GM21786 (cell line): Measurements from ENCODE around the gene SSR4.

Source experiments
- ATAC-seq: cut with Tn5 transposase; IDR thresholded peaks from one replicate; pipeline ENCODE4 v1.9.1; 2021; ENCODE audit not compliant: unreplicated experiment

SSR4 gene

GRCh38 chrX:153769158-153769864, 25.2 kb upstream of the SSR4 start:
- no peak for ATAC-seq

DNA sequence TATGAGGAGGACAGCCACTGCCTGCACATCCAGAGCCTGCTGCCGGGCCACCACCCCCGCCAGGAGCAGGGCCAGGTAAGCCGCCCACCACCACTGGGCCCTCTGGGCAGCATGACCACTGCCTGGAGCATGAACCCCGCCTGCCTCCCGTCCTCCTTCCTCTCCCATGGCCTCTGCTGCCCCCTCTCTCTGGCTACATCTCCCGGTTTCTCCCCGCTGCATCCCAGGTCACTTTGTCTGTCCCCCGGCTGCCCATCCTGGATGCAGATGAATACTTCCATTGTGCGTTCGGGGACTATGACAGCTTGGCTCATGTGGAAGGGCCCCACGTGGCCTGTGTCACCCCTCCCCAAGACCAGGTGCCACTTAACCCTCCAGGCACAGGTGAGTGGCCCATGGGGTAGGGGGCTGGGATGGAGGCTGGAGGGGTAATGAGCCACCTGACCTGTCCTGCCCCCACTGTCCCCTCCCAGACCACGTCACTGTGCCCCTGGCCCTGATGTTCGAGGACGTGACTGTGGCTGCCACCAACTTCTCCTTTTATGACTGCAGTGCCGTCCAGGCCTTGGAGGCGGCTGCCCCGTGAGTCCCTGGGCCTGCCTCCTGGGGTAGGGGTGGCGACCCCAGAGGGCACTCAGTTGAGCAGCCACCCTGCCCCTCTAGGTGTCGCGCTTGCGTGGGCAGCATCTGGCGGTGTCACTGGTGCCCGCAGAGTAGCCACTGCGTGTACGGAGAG, 24.4 kb upstream of the SSR4 start:
- no peak for ATAC-seq

DNA sequence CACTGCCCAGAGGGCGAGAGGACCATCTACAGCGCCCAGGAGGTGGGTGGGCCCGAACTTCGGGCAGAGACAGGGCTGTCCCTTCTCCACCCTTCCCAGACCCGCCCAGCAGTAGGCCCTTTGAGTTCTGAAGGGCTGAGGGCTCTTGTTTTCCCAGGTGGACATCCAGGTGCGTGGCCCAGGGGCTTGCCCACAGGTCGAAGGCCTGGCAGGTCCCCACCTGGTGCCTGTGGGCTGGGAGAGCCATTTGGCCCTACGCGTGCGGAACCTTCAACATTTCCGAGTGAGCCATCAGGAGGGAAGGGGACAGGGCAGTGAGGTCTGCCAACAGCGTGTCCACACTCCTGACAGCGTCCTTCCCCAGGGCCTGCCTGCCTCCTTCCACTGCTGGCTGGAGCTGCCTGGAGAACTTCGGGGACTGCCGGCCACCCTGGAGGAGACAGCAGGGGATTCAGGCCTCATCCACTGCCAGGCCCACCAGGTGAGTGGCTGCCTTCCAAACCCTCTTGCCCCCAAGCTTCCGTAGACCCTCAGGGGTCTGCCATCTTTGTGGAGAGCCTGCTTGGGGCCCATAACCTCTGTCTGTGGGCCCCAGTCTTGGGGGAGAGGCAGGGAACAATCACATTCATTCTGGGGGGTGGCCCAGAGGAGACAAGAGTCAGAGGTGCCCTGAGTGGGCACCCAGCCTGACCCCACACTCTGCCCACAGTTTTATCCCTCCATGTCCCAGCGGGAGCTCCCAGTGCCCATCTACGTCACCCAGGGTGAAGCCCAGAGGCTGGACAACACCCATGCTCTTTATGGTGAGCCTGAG, 23.7 kb upstream of the SSR4 start:
- ATAC-seq = no peak

DNA sequence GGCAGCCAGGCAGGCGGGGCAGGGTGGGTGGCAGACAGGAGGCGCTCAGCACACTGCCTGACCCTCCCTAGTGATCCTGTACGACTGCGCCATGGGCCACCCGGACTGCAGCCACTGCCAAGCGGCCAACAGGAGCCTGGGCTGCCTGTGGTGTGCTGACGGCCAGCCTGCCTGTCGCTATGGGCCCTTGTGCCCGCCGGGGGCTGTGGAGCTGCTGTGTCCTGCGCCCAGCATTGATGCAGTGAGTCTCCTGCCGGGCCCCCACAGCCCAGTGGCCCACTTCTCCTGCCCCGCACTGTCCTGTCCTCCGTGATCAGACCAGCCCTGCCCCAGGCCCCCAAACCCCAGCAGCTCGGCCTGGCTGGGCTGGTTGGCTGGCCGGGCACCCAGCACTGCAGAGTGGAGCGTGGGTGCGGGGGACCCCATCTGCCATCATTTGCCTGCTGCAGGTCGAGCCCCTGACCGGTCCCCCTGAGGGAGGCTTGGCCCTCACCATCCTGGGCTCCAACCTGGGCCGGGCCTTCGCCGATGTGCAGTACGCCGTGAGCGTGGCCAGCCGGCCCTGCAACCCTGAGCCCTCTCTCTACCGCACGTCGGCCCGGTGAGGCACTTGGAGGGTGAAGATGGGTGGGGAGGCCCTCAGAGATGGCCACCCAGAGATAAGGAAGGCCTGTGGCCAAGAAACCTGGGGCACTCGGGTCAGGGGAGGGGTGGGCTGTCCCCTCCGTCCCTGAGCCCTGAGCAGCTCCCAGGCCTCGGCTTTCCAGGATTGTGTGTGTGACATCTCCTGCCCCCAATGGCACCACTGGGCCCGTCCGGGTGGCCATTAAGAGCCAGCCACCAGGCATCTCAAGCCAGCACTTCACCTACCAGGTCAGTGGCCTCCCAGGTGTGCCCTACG, 22.8 kb upstream of the SSR4 start:
- ATAC-seq = no peak

DNA sequence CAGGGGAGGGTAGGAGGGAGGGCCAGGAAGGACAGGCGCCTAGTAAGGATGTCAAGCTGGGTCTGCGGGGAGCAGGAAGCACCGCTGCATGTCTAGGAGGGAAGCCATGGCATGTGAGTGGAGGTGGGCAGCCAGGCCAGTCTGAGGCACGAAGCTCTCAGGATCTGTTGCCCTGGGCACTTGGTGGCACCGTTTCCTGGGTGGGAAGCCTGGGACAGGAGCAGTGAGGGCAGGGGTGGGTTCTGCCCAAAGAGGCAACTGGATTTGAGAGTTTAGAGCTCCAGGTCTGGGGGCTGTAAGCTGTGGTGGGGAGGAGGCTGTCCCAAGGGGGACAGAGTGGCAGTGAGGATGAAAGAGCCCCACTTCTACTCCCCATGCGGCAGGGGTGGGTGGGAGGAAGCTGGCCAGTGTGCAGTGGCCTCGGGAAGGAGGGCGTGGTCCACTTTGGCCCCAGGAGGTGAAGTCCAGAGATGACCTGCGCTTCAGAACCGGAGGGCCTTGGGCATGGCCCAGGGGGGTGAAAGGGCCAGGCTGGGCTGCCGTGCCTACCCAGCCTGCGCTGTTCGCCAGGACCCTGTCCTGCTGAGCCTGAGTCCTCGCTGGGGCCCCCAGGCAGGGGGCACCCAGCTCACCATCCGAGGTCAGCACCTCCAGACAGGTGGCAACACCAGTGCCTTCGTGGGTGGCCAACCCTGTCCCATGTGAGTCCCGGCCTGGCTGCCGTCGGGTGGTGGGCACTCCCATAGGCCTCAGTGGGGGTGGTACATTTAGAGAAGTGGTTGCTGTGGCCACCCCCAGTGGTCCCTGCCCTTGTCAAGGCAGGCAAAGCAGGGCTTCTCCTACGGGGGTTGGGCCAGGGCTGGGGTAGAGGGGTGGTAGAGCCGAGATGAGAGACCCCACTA, 21.9 kb upstream of the SSR4 start:
- ATAC-seq = no peak

GRCh38 chrX:153773218-153773611, 21.3 kb upstream of the SSR4 start:
- no peak for ATAC-seq

DNA sequence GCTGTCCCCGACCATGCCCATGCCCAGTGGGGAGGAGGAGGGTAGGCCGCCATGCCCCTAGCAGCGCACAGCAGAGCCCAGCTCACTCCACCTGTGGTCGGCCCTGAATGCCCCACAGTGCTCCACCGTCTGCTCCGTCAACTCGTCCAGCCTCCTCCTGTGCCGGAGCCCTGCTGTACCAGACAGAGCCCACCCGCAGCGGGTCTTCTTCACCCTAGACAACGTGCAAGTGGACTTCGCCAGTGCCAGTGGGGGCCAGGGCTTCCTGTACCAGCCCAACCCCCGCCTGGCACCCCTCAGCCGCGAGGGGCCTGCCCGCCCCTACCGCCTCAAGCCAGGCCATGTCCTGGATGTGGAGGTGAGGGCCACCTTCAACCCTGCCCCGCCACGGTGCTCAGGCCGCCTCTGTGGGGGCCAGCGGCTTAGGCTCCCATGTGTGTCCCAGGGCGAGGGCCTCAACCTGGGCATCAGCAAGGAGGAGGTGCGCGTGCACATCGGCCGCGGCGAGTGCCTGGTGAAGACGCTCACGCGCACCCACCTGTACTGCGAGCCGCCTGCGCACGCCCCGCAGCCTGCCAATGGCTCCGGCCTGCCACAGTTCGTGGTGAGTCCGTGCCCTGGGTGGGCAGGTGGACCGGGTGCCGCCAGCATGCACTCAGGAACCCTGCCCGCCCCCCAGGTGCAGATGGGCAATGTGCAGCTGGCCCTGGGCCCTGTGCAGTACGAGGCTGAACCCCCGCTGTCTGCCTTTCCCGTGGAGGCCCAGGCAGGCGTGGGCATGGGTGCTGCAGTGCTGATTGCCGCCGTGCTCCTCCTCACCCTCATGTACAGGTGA, 20.5 kb upstream of the SSR4 start:
- ATAC-seq = no peak

DNA sequence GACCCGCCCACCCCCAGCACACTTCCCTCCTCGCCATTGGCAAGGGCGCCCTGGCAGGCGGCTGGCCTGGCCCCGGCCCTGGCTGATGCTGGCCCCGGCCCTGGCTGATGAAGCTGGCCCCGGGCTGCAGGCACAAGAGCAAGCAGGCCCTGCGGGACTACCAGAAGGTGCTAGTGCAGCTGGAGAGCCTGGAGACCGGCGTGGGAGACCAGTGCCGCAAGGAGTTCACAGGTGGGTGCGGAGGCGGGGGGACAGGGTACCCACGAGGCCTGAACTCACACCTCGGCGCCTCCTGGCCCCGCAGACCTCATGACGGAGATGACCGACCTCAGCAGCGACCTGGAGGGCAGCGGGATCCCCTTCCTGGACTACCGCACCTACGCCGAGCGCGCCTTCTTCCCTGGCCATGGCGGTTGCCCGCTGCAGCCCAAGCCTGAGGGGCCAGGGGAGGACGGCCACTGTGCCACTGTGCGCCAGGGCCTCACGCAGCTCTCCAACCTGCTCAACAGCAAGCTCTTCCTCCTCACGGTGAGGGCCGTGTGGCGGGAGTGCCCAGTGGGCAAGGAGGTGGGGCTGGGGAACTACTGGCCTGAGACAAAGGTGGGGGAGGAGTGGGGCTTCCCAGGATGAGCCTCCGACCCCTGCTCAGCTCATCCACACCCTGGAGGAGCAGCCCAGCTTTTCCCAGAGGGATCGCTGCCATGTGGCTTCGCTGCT, 19.7 kb upstream of the SSR4 start:
- no peak for ATAC-seq

DNA sequence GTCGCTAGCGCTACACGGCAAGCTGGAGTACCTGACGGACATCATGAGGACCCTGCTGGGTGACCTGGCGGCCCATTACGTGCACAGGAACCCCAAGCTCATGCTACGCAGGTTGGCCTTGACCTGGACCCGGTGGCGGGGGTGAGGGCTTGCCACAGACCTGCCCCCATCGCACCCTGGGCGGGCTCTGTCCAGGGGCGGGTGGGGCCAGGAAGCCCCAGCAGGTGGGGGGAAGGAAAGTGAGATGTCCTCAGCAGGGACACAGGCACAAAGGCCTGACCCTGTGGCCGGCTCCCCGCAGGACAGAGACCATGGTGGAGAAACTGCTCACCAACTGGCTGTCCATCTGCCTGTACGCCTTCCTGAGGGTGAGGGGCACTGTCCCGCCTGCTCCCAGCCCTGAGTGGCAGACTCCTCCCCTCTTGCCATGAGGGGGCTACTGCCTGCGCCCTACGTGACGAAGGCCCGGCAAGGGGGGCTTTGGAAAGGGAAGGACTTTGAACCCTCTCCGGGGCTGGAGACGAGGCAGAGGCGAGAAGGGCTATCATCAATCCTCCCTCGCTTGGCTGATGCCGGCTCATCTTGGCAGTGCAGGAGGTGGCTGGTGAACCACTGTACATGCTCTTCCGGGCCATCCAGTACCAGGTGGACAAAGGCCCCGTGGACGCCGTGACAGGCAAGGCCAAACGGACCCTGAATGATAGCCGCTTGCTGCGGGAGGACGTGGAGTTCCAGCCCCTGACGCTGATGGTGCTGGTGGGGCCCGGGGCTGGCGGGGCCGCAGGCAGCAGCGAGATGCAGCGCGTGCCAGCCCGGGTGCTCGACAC, 19.0 kb upstream of the SSR4 start:
- no peak for ATAC-seq

GRCh38 chrX:153776120-153776599, 18.3 kb upstream of the SSR4 start:
- no peak for ATAC-seq

GRCh38 chrX:153776611-153777045, 17.8 kb upstream of the SSR4 start:
- no peak for ATAC-seq

- no peak for ATAC-seq
Observed at GRCh38 chrX:153777261-153778090, 17.0 kb upstream of the SSR4 start.

DNA sequence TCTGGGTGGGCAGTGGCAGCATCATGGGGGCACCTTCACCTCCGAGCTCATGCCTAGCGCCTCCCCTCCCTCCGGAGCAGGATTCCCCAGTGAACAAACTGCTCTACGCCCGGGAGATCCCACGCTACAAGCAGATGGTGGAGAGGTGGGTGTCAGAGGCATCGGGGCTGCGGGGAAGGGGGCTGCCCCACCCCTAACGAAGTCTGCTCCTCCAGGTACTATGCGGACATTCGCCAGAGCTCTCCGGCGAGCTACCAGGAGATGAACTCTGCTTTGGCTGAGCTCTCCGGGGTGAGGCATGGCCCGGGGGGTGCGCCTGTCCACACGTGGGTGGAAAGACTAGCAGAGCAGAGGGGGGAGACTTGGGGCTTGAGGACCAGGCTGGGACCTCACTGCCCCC, 16.3 kb upstream of the SSR4 start:
- ATAC-seq = no peak

- ATAC-seq = no peak
Observed at GRCh38 chrX:153778684-153779101, 15.8 kb upstream of the SSR4 start.

GRCh38 chrX:153779891-153780677, 14.4 kb upstream of the SSR4 start:
- ATAC-seq = no peak
